Activated T-helper 1 cell treated with anti-CD3 and anti-CD28 coated beads, Interleukin-12 subunit alpha, Interleukin-12 subunit beta, Interleukin-2, Interleukin-4 antibody, amounts not matched to agents 30 ng/mL and 10 ng/mL and 1 ng/mL, durations not matched to agents 14 hours and 24 hours and 36 hours (primary cell): ENCODE data around the gene NUDT15. TPM values are rescaled to one million over a fixed set of nuclear protein-coding genes. Genes with fewer than 3 reads are reported as not detected.
"Not testable (repeated sequence)": the region's sequence is repeated elsewhere in the genome, so short reads cannot be mapped to it uniquely, and the experiment has no call there.

Experiments
- DNase-seq: peaks from one replicate; pipeline ENCODE4 v3.0.0; 2021; ENCODE audit warnings: low spot score
- H3K27ac Mint-ChIP-seq: one replicate; pipeline ENCODE4 v1.8.0; 2021; ENCODE audit warnings: mild to moderate bottlenecking, mixed read lengths
- H3K27me3 Mint-ChIP-seq: one replicate; pipeline ENCODE4 v1.8.0; 2022; ENCODE audit warnings: mild to moderate bottlenecking, moderate library complexity, mixed read lengths; ENCODE audit not compliant: insufficient read depth
- H3K36me3 Mint-ChIP-seq: one replicate; pipeline ENCODE4 v1.8.0; 2021; ENCODE audit warnings: low read depth, mixed read lengths
- H3K4me1 Mint-ChIP-seq: one replicate; pipeline ENCODE4 v1.8.0; 2021; ENCODE audit warnings: low read depth, mixed read lengths
- H3K4me3 Mint-ChIP-seq: one replicate; pipeline ENCODE4 v1.8.0; 2021; ENCODE audit warnings: mild to moderate bottlenecking, moderate library complexity, mixed read lengths
- H3K9me3 Mint-ChIP-seq: one replicate; pipeline ENCODE4 v1.8.0; 2021; ENCODE audit warnings: mixed read lengths
- intact Hi-C: fragments of 100-400 bp; cut with micrococcal nuclease; formaldehyde crosslinking; loops from one replicate; pipeline ENCODE4 v1.15.1; 2024
- total RNA-seq: library from RNA; stranded (reverse); gene quantifications from 2 replicates; pipeline ENCODE4 v1.2.3, GENCODE V29; 2022

Gene NUDT15
- 15.3 and 16.8 TPM in 2 replicates for total RNA-seq

GRCh38 chr13:48037346-48038173 is at the start of gene NUDT15:
Gene NUDT15 (plus strand): TSS chr13:48037726. CDS start chr13:48037747, 21 bp downstream.
- intact Hi-C loops = loop anchor here (1.0 to 5.0 kb wide), 12 partner anchors 36 to 1985 kb away; partner anchors contain the start of genes ESD, ITM2B, MED4 and RB1
- no peaks in the 10 kb centered on the region for H3K27me3 Mint-ChIP-seq
- peaks cover 24% of the 10 kb centered on the region for H3K36me3 Mint-ChIP-seq
- peak within 1 kb of the TSS; percentile 99 for H3K27ac Mint-ChIP-seq
- peak within 1 kb of the TSS; percentile 98 for H3K4me3 Mint-ChIP-seq
- DNase-seq = peak; percentile 94
- H3K9me3 Mint-ChIP-seq = no peaks in the 10 kb centered on the region
- H3K4me1 Mint-ChIP-seq = peaks cover 46% of the 10 kb centered on the region

- no peak overlapping the region for H3K4me3 Mint-ChIP-seq
- H3K27me3 Mint-ChIP-seq = no peaks in the 10 kb centered on the region
- DNase-seq = no peak
- H3K4me1 Mint-ChIP-seq = no peaks in the 10 kb centered on the region
- H3K27ac Mint-ChIP-seq = no peak overlapping the region
- no peaks in the 10 kb centered on the region for H3K9me3 Mint-ChIP-seq
- H3K36me3 Mint-ChIP-seq = peaks cover 44% of the 10 kb centered on the region
- intact Hi-C loops = no loop called here
Observed at GRCh38 chr13:47990427-47990826, 47.1 kb upstream of the NUDT15 start.

DNA sequence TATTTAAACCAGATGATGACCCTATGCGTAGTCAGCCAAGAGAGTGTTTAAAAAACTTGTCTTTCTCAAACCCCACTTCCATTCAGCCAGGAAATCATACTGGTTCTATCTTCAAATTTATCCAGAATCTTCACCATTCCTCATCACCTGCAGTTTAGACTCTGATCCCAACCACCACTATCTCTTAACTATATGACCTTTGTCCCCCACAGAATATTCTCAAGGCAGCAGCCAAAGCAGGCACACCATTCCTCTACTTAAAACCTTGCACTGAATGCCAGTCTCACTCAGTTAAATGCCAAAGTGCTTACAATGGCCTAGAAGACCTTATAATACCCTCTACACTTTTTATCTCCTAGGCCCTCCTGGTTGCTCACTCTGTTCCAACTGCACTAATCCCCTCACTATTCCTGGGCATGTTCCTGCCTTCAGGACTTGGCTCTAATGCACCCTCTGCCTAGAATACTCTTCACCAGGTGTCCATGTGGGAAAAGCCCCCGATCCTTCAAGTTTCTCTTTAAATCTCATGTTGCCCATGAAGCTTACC is 46.5 kb upstream of the NUDT15 start:
- no peaks in the 10 kb centered on the region for H3K4me1 Mint-ChIP-seq
- intact Hi-C loops = no loop called here
- peaks cover 40% of the 10 kb centered on the region for H3K36me3 Mint-ChIP-seq
- no peak overlapping the region for H3K4me3 Mint-ChIP-seq
- H3K27ac Mint-ChIP-seq = no peak overlapping the region
- no peaks in the 10 kb centered on the region for H3K9me3 Mint-ChIP-seq
- no peak for DNase-seq
- no peaks in the 10 kb centered on the region for H3K27me3 Mint-ChIP-seq

DNA sequence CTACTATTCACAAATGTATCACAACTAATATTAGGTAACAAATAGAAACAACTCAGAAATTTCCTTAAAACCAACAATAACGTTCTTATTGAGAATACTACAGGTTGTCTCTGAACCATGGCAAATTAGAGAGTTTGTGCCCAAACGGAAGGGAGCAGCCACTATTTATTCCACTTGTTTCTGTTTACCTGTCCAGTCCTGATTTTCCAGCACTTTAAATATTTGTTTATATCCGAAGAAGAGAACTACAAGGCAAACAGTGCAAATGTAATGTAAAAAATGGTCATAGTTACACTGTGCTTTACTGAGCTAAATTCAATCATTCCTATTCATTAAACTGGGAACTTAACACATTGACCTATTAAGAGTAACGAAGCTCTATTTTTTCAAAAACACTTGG is 45.7 kb upstream of the NUDT15 start:
- no peaks in the 10 kb centered on the region for H3K27me3 Mint-ChIP-seq
- no peak overlapping the region for H3K27ac Mint-ChIP-seq
- H3K36me3 Mint-ChIP-seq = peaks cover 32% of the 10 kb centered on the region
- DNase-seq = no peak
- H3K9me3 Mint-ChIP-seq = no peaks in the 10 kb centered on the region
- intact Hi-C loops = no loop called here
- no peaks in the 10 kb centered on the region for H3K4me1 Mint-ChIP-seq
- H3K4me3 Mint-ChIP-seq = no peak overlapping the region

GRCh38 chr13:47997384-47997783 is 40.1 kb upstream of the NUDT15 start:
- intact Hi-C loops = no loop called here
- Mint-ChIP-seq H3K9me3 (no peaks in the 10 kb centered on the region), H3K36me3 (peaks cover 20% of the 10 kb centered on the region), H3K4me3 (no peak overlapping the region), H3K27ac (no peak overlapping the region), H3K27me3 (no peaks in the 10 kb centered on the region), H3K4me1 (peaks cover 31% of the 10 kb centered on the region)
- no peak for DNase-seq

DNA sequence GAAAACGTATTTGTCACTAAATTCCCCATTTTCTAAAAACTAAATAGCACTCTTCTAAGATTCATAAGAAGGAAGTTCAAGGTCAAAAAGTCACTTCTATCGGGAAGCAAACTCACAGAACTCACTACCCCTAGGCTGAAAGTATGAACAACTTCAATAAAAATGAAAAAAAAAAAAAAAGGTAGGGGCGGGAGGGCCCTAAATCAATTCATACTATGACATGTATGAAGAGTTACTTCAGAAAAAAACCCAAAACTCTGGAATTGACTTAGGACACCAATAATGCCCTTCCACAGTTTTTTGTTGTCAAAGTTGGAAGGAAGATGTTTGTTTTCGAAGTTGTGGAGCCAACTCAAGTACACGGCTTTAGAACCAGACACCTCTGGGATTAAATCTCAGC is 37.6 kb upstream of the NUDT15 start:
- DNase-seq = no peak
- Mint-ChIP-seq H3K27me3 (no peaks in the 10 kb centered on the region), H3K9me3 (no peaks in the 10 kb centered on the region), H3K4me1 (peaks cover 31% of the 10 kb centered on the region), H3K36me3 (peaks cover 8% of the 10 kb centered on the region), H3K4me3 (peak overlapping the region; percentile 95), H3K27ac (no peak overlapping the region)
- intact Hi-C loops = no loop called here

DNA sequence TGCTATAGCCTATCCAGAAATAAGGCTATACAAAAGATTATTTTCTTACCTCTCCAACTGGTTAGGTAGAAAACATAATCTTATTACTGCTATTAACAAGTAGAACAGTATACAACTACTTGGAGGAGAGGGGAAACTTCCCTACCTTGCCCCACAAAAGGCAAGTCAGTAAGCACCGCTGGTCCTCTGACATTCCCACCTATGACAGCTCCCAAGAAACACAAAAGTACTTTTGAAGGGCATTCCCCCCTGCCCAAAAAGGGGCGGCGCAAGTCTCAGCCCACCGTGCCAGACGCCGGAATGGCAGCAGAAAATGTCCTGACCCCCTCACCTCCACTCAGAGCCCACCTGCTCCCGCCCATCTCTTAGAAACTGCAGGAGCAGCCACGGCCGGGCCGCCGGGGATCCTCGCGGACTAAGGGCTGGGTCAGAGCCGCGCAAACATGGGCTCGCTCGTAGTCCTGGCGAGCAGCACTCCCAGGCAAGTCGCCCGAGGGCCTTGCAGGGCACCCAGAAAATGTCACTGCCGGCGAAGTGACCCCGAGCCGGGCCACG is 36.9 kb upstream of the NUDT15 start:
- intact Hi-C loops = loop anchor here (1.0 kb wide), 2 partner anchors 37 to 95 kb away; partner anchors contain the start of genes MED4 and NUDT15
- no peaks in the 10 kb centered on the region for H3K9me3 Mint-ChIP-seq
- peak; percentile 5 for DNase-seq
- peaks cover 2% of the 10 kb centered on the region for H3K27me3 Mint-ChIP-seq
- peaks cover 8% of the 10 kb centered on the region for H3K36me3 Mint-ChIP-seq
- peak overlapping the region; percentile 95 for H3K4me3 Mint-ChIP-seq
- peak overlapping the region; percentile 97 for H3K27ac Mint-ChIP-seq
- H3K4me1 Mint-ChIP-seq = peaks cover 31% of the 10 kb centered on the region

- H3K4me1 Mint-ChIP-seq = peaks cover 31% of the 10 kb centered on the region
Observed at GRCh38 chr13:48001114-48001881, 36.2 kb upstream of the NUDT15 start, which contains the start of gene SUCLA2. Gene SUCLA2 (minus strand): TSS chr13:48001273. CDS start chr13:48001269, 4 bp downstream.

GRCh38 chr13:48001999-48002398 is 35.5 kb upstream of the NUDT15 start:
- peaks cover 31% of the 10 kb centered on the region for H3K4me1 Mint-ChIP-seq
- H3K27me3 Mint-ChIP-seq, DNase-seq, H3K9me3 Mint-ChIP-seq, H3K36me3 Mint-ChIP-seq: not testable (repeated sequence)
- peak overlapping the region; percentile 97 for H3K27ac Mint-ChIP-seq
- H3K4me3 Mint-ChIP-seq = peak overlapping the region; percentile 95
- intact Hi-C loops = loop anchor here (1.0 kb wide), 2 partner anchors 35 to 93 kb away; partner anchors contain the start of genes MED4 and NUDT15

More at GRCh38 chr13:48001114-48001881, 36.2 kb upstream of the NUDT15 start, which contains the start of gene SUCLA2:
- intact Hi-C loops = loop anchor here (1.0 kb wide), 2 partner anchors 36 to 94 kb away; partner anchors contain the start of genes MED4 and NUDT15
- Mint-ChIP-seq H3K9me3 (no peaks in the 10 kb centered on the region), H3K36me3 (peaks cover 8% of the 10 kb centered on the region), H3K4me3 (peak within 1 kb of the TSS; percentile 95), H3K27ac (peak within 1 kb of the TSS; percentile 97), H3K27me3 (peaks cover 2% of the 10 kb centered on the region)
- DNase-seq = peak; percentile 93

DNA sequence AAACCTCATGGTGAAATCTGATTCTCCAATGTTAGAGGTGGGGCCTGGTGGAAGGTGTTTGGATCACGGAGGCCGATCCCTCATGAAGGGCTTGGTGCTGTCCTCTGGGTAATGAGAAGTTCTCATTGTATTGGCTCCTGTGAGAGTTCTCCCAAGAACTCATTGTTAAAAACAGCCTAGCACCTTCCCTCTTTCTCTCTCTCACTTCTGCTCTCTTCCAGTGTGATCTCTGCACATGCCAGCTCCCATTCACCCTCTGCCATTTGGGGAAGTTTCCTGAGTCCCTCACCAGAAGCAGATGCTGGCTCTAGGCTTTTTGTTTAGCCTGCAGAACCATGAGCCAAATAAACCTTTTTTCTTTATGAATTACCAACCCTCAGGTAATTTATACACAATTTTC is 33.3 kb upstream of the NUDT15 start:
- no peak for DNase-seq
- H3K9me3 Mint-ChIP-seq = no peaks in the 10 kb centered on the region
- H3K4me3 Mint-ChIP-seq = no peak overlapping the region
- H3K36me3 Mint-ChIP-seq = peaks cover 3% of the 10 kb centered on the region
- intact Hi-C loops = no loop called here
- H3K27me3 Mint-ChIP-seq = peaks cover 2% of the 10 kb centered on the region
- H3K27ac Mint-ChIP-seq = no peak overlapping the region
- peaks cover 20% of the 10 kb centered on the region for H3K4me1 Mint-ChIP-seq

GRCh38 chr13:48006396-48006795 is 31.1 kb upstream of the NUDT15 start:
- Mint-ChIP-seq H3K27me3 (peaks cover 2% of the 10 kb centered on the region), H3K27ac (no peak overlapping the region), H3K4me1 (peaks cover 7% of the 10 kb centered on the region), H3K9me3 (no peaks in the 10 kb centered on the region), H3K4me3 (no peak overlapping the region), H3K36me3 (peaks cover 3% of the 10 kb centered on the region)
- intact Hi-C loops = no loop called here
- no peak for DNase-seq

DNA sequence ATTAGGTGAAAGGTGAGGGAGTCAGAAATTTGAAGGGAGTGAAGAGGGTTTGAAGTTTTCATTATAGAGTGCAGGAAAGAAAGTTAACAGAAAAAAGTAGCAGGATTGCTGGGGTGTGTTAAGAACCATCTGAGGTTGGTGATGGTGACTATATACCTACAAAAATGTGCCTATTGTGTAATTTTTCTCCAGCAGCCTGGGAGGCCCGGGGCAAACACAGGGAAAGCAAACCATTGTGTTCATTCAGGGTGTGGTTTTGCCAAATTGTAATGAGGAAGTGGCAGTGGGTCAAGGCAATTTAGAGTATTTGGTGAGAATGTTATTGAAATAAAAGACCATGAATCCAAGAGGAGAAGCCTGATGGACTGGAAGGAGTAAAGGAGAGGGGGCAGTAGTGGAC is 28.2 kb upstream of the NUDT15 start:
- peaks cover 2% of the 10 kb centered on the region for H3K27me3 Mint-ChIP-seq
- H3K4me1 Mint-ChIP-seq = no peaks in the 10 kb centered on the region
- peaks cover 4% of the 10 kb centered on the region for H3K9me3 Mint-ChIP-seq
- no peak overlapping the region for H3K27ac Mint-ChIP-seq
- intact Hi-C loops = no loop called here
- H3K4me3 Mint-ChIP-seq = no peak overlapping the region
- no peaks in the 10 kb centered on the region for H3K36me3 Mint-ChIP-seq
- no peak for DNase-seq
